HG02981 (cell line): ENCODE measurements around the gene KRT7.

Source experiments
- ATAC-seq: cut with Tn5 transposase; IDR thresholded peaks from one replicate; pipeline ENCODE4 v1.9.1; 2021; ENCODE audit warnings: mild to moderate bottlenecking, moderate library complexity; ENCODE audit not compliant: unreplicated experiment

Gene KRT7

GRCh38 chr12:52232674-52233461, at the start of gene KRT7:
Gene KRT7 (plus strand): TSS chr12:52233243. CDS start chr12:52233297, 54 bp downstream.
- ATAC-seq = no peak

DNA sequence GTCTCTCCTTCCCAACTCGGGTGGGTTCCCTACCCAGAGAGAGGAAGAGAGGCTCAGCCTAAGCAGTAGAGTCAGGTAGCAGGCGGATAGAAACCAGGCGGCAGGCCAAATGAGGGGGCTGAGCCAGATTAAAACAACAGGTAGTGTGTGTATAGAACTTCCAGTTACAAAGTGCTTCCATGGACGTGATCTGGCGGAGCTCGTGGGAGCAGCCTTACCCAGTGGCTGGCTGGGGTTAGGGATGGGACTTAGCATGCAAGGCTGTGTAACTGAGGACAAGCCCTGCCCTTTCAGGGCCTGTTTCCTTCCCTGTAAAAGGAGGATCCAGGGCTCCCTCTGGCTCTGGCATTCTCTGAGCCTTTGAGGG, 49.5 kb upstream of the KRT7 start:
- ATAC-seq = no peak

DNA sequence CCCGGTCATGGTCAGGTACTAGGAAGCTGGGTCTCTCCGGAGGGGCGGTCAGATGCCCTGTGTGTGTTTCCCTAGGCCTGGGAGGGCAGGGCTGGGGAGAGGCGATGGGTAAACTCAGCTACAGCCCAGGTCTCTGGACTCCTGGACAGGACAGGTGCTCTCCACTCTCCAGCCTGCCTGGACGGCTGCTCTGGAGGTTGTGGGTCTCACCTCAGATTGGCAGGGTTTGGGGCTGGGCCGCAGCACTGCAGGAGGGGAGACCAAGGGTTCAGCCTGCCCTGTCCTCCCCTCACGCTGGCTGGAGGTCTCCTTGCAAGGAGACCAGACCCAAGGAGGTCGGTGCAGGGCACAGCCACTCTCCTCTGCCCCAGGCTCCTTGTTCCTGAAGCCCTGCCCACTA, 49.1 kb upstream of the KRT7 start:
- ATAC-seq = no peak

GRCh38 chr12:52184813-52185212, 48.2 kb upstream of the KRT7 start:
- no peak for ATAC-seq

DNA sequence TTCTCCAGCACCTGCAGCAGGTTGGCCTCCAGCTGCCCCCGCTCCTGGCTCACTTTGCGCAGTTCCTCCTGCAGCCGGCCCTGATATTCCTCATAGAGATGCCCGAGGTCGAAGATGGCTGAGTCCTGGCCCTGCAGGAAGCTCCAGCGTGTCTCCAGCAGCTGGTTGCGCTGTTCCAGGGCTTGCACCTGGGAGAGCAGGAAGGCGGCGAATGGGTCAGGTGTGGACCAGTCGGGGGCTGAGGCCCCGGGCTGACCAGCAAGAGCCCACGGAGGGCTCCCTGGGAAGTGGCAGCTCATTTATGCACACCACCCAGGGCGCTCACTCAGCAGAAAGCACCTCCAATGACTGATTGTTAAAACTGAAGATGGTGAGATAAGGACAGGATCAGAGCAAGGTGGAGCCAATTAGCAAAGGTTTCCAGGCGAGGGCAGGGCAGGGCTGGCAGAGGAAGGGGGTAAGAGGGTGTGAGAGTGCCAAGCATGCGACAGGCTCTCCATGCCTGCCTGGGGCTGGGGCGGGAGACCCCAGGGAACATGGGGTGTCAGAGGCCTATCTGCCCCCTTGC, 47.6 kb upstream of the KRT7 start:
- no peak for ATAC-seq

- no peak for ATAC-seq
Observed at GRCh38 chr12:52186118-52186840, 46.8 kb upstream of the KRT7 start.

DNA sequence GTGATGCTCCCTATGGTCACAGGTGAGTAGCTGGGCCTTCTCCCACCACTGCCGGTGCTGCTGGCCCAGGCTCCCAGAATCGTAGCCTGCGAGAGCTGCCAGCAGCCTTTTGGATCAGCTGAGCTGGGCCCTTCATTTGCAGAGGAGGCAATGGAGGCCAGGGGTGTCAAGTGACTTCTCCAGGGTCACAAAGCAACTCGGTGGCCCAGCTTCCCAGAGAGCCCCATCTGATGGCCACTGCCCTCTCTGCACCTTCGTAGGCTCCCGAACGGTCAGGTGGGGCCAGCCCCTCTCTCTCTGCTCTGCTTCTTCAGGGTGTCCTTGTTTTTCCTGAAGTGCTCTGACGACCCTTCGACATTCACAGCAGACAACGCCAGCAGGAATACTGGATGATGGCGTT, 45.8 kb upstream of the KRT7 start:
- no peak for ATAC-seq

GRCh38 chr12:52187640-52188039, 45.4 kb upstream of the KRT7 start:
- no peak for ATAC-seq

DNA sequence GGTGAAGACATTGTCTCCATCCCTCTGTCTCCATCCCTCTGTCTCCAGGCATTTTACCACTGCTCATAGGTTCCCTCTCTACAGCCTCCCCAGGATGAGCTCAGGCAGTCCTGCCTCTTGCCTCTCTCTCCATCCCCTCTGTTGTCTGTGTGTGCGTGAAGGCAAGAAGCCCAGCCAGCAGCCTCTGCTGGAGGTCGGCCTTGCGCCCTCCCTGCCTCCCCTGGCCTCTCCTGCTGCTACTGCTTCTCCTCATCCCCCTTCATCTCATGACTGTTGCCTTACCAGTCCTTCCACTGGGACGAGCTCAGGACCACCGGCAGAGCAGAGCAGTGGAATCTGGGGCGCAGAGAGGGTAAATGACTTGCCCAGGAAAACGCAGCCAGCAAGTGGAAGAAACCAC, 44.4 kb upstream of the KRT7 start:
- ATAC-seq = no peak

DNA sequence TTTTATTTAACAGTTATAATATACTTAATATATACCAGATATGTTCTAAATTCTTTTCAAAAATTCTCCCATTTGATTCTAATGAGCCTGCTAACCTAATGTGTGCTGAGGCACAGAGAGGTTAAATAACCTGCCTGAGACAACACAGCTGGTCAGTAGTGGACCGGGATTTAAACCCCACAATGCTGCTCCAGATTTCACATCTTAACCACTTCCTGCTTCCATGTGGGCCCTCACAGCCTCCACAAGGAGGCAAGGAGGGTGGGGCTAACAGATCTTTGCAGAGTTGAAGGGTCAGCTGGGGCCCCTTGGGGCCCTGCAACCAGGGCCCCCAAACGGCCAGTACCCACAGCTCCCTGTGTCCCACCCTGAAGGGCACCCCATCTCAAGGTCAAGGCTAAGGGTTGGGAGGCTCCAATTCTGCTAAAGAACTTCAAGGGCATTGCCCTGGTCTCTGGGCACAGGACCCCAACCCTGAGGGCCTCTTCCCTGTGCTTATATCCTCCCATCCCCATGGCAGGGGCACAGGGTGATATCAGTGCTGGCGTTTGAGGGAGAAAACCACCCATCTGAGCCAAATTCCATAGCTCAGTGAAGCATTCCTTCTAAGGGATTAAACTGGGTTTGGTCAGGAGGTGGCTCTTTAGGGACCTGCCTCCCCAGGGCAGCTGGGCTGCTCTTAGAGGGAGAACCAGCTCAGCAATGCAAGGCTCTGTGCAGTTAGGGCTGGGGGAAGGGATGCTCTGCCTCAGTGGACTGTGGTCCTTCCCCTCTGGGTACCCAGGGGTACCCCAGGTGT, 43.5 kb upstream of the KRT7 start:
- ATAC-seq = no peak

DNA sequence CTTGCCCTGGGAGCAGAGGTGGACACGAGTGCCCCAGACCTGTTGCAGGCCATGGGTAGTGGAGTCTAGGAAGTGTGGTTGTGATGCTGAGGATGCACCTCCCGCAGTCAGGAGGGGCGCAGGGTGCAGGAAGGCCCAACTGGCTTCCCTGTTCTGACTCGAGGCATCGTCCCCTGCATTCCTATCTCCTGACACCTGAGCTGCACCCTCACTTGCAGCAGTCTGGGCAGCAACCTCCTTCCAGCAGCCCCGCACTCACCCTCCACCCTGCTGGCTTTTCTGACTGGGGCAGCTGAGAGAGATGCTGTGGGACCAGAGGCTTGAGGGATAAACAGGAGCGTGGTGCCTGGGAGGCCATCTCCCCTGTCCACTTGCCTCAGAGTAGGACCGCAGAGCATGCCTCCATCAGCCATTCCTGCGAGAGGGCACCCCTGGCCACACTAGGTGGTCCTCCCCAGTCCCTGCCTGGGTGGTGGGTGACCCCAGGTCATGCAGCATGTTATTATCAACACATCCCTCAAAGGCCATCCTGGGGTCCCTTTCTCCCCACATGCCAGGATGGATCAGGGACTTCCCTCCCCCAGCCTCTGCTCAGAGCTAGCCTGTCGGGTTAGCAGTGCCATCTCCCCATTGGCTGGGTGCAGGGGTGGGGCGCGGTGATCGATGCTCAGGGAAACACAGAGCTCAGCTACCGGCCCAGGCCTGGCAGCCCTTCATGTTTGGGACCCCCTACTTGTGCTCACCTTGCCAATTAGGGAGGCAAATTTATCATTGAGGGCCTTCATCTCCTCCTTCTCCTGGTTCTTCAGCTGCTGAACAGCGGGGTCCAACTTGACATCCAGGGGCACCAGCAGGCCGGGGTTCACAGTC, 41.9 kb upstream of the KRT7 start:
- ATAC-seq = no peak

DNA sequence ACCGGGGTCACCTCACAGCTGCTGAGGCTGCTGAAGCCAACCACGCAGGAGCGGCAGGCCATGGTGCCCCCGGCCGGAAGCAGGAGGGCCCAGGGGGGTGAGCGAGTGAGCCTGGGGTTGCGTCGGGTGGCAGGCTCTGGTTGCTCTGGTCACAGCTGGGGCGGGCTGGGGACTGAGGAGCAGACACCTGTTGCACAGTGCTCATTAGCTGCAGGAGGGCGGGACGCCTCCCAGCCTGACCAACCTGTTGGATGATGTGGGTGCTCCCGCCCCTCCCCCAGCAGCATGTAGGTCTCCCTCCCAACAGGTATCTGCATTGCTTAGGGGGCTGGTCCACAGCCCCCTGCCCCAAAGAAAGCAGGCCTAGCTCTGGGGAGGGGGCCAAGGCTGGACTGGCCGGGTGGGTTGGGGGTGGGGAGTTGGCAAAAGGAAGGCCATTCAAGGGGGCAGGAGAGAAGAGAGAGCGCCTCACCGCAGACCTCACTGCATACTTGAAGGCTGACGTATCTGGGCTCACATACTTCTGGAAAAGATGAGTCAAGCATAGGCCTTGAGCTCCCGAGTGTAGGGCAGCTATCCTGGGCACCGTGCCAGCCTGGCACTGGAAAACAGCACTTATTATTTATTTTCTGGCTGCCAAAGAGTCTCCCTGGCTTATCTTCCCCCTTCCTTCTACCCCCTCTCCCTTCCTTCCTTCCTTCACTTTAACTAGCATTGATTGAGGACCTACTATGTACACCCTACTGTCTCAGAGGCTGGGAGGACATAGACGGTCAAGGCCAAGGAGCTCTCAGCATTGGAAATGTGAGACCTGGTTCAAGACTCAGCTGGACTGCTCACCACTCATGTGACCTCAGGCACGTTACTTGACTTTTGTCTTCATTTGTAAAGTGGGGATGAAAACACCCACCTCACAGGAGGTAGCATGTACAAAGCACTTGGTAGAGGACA, 40.9 kb upstream of the KRT7 start, which contains the start of gene KRT80:
TSS of gene KRT80 (minus strand) at position 174 of the 951 bp plus-strand sequence. CDS start at position 62, 112 bp downstream.
- no peak for ATAC-seq

DNA sequence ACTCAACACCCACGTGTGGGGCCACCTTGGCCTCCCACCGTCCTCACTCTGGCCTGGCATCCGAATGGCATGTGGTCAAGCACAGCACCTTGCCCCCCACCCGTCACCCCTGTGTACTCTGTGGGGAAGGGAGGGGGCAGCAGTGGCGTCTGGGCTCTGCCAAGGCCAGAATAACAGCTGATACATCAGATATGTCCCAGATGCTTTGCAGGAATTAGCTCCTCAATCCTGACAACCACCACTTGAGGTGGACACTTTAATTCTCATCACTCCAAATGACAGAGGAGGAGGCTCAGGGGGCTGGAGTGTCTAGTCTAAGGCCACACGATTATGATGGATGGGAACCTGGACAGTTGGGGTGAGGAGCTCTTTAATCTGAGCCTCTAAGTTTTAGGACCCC, 39.5 kb upstream of the KRT7 start:
- ATAC-seq = no peak

DNA sequence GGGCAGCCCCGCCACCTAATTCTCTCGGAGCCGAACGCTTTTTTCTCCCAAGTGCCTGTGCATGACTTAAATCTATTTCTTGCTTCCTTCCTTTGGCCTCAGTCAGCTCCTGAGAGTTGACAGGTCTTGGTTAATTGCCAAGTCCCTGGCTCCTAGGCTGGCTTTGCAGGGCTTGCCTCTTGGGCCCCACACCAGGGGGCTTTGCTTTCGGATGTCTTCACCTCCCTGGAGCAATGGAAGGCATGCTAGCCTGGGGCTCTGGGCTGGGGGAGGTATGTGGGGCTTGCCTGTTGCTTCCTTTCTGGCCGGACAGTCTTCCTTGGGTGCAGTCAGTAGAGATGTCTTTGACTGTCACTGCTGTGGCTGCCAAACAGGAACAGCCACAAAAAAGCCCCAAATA, 39.1 kb upstream of the KRT7 start:
- ATAC-seq = no peak

DNA sequence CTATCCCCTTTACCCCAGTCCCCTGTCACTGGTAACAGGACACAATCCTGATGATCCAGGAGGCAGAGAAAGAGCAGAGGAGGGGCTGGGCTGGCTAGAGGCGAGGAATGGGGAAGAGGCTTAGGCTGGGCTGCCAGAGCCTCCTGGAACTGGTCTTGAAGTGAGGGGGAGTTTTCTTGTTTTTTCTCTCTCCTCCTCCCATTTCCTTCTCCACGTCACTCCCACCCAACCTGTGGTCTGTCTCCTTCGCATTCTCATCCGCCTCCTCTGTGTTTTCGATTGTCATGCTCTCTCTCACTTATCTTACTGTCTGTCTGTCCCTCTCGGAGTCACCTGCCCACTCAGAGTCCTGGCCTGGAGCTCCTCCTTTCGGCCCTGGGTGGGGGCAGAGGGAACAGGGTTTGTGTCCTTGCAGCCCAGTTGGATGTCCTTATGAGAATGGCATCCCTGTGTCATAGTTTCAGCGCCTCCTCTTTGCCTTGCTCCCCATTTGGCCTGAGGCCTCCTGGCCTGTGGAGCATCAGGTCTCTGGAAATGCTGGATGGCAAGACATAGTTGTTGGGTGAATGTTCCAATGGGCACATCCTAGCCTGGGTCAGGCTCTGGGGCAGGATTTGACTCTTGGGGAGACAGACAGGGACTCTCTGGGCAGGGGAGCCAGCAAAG, 37.8 kb upstream of the KRT7 start:
- ATAC-seq = no peak

DNA sequence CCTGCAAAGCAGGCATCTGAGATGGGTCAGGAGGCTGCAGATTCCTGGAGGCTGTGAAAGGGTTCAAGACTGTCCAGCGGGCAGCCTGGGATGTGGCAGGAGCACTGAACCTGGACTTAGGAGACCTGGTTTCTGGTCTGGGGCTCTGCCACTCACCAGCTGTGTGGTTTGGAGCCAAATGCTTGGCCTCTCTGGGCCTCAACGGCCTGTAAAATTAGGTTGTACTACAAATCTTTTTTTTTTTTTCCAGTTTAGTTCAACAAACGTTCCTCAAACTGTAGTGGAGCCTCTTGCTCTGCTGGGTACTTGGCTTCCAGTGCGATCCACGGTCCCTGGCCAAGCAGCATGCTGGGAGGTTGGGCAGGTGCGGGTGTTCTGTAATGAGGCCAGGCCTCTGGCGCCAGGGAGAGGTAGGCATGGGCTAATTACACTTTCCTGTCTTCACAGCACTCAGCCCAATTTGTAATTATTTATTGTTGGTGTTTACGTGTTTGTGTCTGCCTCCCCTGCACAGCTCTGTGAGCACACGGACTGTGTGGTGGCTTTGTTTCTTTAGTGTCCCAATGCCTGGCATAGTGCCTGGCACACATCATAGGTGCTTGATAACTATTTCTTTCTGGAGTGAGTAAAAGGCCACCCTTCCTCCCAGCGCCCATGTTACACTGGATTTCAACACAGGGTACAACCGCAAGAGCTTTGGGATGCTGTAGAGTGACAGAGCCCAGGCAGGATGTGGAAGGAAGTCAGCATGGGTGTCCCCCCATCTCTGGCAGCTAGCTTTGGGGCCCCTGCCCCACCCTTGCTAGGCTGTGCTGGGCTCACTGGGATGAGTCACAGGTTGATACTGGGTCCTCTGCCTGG, 35.4 kb upstream of the KRT7 start:
- ATAC-seq = no peak

GRCh38 chr12:52198454-52199215, 34.4 kb upstream of the KRT7 start:
- no peak for ATAC-seq
